Stimulated activated CD8-positive, alpha-beta memory T cell treated with anti-CD3 and anti-CD28 coated beads, Interleukin-2, amount 100 ng/mL, for 1 hour (primary cell): ENCODE measurements around the gene S100A14.
"Not testable (repeated sequence)": the region's sequence is repeated elsewhere in the genome, so short reads cannot be mapped to it uniquely, and the experiment has no call there.

Experiments used
- DNase-seq, 2 donors: peaks; one replicate each; pipeline ENCODE4 v3.0.0-alpha.2; 2020; ENCODE audit warnings: low read depth in 2 of 2

S100A14 gene

DNA sequence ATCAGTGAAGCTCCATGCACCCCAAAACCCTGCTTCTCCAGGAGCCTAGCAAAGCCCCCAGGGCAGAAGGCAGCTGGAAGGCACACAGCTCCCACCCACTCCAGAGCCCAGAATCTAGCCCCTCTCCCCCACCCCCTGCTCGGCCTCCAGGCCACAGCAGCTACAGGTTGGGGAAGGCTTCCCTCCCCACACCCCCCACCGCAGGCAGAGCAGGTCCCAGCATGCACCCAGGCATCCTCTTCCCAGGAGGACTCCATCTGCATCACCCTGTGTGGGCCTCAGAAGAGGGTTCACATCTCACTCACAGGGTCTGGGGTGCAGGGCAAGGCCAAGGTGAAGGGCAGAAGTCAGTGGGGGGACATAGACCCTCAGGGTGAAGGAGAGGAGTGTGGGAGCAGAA, 719 bp downstream of the S100A14 start:
- no peak for DNase-seq

- DNase-seq: no peak
Observed at GRCh38 chr1:153614906-153615305, 1.2 kb downstream of the S100A14 start.

- no peak for DNase-seq
Observed at GRCh38 chr1:153614189-153614900, 1.8 kb downstream of the S100A14 start.

DNA sequence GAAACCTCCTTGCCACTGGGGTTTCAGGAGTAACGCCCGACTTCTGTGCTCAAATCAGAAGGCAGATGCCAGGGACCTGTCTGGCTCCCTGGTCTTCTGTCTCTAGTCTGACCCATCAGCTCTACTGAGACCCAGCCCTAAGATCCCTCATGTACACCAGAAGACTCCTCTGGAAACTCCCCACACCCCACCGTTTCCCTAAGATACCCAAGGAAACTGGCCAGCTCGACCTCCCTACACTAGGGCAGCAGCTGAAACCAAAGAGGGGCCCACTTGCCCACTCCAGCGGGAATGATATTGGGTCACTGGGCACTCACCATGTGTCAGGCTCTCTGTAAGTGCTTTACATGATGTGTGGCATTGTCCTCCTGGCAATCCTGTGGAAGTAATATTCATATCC, 2.7 kb downstream of the S100A14 start:
- no peak for DNase-seq

GRCh38 chr1:153612755-153613331, 3.3 kb downstream of the S100A14 start, which contains the start of gene S100A16:
S100A16 (minus strand) TSS chr1:153613137; CDS start chr1:153608151, 4,986 bp downstream.
- no peak for DNase-seq

DNA sequence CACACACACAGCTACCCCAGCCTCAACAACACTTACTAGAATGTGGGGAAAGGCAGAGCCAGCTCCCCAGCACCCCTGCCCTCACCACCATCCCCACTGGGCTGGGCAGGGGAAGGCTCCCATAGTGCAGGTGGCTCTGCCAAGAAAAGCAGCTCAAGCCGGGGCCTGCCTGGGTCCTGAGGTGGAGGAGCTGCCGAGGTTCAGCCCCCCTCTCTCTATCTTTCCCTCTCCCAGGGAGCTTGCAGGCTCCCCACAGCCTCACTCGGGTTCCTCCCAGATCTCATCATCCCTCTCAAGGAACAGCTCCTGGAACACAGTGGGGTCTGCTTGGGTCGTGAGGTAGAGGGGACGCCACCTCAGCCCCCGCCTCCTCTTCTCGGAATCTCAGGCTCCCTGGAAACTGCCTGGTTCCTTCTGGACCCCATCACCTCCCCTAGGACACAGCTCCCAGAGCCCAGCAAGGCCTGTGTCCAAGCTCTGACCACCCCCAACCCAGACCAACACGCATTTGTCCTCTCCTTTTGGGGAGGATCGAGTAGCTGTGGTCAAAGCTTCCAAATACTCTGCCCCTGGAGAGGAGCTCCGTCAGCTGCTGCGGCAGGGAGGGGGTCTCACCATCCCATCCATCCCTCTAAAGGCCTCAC, 3.9 kb downstream of the S100A14 start:
- no peak for DNase-seq

DNA sequence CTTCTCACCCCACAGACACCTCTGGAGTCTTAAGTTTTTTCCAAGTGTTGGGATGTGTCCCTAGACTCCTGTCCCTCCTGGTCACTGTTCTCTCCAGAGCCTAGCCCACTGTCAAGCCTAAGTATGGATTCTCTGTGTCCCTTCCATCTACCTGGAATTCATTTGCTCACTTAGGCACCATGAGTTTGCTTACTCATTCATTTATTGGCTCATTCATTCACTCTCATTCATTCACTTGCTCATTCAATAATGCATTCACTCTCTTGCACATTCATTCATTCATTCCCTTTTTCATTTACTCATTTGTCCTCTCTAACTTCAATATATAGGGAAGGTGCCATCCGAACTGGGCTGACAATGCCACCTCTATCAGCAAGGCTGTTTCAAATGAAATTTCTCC, 4.8 kb downstream of the S100A14 start:
- DNase-seq: no peak

GRCh38 chr1:153610811-153611301, 5.3 kb downstream of the S100A14 start:
- DNase-seq: no peak

DNA sequence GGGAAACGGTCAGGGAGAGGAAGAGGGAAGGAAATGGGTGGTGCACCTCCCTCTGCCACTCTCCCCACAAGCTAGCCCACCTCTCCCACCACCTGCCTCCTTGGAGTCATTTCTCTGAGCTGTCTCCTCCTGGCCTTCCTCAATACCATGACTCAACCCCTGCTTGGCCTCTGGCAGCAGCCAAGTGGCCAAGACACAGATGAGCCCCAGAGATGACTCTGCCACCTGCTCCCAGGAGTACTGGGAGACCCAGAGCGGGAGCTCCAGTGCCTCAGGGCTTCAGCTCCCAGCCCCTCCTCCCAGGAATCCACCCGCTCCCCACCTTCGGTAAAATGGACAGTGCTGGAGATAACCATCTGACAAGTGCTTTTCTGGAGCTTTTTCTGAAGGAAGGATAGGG, 5.8 kb downstream of the S100A14 start:
- DNase-seq: no peak

DNA sequence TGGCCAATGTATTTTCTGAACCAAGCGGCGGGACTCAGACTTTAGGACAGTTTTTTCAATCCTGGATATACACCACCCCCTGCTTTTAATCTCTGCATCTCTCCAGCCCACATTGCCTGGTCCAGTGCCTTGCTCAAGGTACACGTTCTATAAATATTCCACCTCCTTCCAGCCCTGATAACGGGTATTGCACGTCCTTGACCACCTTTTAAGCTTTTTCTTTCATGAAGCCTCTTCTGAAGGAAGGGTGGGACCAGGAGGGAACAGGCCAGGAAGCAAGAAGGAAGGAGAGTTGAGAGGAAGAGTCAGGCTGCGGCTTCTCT, 6.6 kb downstream of the S100A14 start:
- no peak for DNase-seq

GRCh38 chr1:153608742-153609584, 7.2 kb downstream of the S100A14 start:
- no peak for DNase-seq

DNA sequence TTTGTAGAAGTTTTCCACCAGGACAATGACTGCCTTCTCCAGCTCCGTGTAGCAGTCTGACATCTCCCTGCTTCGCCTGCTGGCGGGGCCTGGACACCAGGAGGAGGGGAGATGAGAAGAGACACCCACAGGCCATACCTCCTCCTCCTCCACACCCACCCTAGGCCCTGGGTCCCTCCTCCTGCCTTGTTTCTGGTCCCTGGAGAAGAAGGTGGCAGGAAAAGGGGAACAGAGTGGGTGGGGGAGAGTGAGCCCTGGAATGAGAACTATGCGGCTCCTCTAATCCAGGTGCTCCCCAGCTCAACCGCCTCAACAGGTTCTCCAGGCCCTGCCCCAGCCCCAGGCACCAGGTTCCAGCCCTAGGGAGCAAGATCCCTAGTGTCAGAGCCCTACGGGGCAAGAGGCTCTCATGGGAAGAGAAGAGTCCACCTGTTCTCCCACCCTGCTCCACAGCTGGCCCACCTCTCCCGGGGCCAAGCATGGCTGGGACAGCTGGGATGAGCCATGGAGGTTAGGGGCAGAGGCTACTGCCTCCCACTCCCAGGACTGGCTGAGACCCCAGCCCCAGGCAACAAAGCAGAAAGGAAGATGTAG, 7.9 kb downstream of the S100A14 start:
- DNase-seq: no peak

- DNase-seq: no peak
Observed at GRCh38 chr1:153607381-153607780, 8.7 kb downstream of the S100A14 start.

- no peak for DNase-seq
Observed at GRCh38 chr1:153606194-153606593, 9.9 kb downstream of the S100A14 start.

DNA sequence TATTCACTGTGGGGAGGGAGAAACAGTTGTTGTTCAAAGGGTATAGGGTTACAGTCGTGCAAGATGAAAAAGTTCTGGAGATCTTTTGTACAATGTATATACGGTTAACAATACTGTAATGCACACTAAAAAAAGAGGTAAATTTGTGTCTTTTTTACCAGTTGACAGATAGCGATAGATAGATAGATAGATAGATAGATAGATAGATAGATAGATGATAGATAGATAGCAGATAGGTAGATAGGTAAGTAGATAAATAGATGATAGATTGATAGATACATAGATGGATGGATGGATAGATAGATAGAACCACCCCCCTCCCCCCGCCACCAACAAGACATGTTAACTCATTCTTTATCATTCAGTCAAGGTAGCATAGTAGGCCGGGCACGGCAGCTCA, 13.4 kb downstream of the S100A14 start:
- no peak for DNase-seq

- no peak for DNase-seq
Observed at GRCh38 chr1:153599847-153600246, 16.3 kb downstream of the S100A14 start.

- DNase-seq: no peak
Observed at GRCh38 chr1:153598309-153599172, 17.6 kb downstream of the S100A14 start.

- DNase-seq: no peak
Observed at GRCh38 chr1:153597206-153597605, 18.9 kb downstream of the S100A14 start.

DNA sequence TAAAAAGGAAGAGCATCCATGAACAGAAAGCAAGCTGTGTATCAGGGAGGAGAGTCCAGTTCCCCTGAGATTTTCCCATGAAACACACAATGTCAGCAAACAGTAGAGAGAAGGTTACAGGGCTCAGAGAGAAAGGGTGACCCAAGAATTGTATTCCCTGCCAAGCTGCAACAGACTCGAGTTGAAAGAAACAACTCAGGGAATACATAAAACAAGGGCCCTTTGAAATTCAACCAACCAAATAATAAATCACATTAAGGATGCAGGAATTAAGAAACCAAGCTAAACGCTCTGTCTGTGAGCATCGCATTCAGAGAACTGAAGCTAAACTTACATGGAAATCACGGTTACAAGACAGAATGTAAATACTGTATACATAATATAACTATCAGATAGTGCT, 23.4 kb downstream of the S100A14 start:
- DNase-seq: no peak

GRCh38 chr1:153588482-153588881, 27.6 kb downstream of the S100A14 start:
- DNase-seq: no peak

DNA sequence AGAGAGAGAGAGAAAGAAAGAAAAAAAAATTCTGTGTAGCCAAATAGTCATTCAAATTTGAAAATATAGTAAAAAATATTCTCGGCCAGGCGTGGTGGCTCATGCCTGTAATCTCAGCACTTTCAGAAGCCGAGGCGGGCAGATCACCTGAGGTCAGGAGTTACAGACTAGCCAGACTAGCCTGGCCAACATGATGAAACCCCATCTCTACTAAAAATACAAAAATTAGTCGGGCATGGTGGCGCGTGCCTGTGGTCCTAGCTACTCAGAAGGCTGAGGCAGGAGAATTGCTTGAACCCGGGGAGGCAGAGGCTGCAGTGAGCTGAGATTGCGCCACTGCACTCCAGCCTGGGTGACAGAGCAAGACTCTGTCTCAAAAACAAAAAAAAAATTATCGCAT, 28.1 kb downstream of the S100A14 start:
- not testable (repeated sequence) for DNase-seq
